Neutrophil (primary cell): ENCODE data around the gene PAX5.

Experiments used
- H3K27ac ChIP-seq: fragments of 200-600 bp; sonication (generic); 2 replicates; pipeline ENCODE4 v1.5.1; 2016; ENCODE audit warnings: mild to moderate bottlenecking, moderate library complexity
- H3K27me3 ChIP-seq: fragments of 200-600 bp; sonication (generic); 2 replicates; pipeline ENCODE4 v1.6.0; 2016; ENCODE audit warnings: mild to moderate bottlenecking
- H3K36me3 ChIP-seq: fragments of 200-600 bp; sonication (generic); 2 replicates; pipeline ENCODE4 v1.5.1; 2017
- H3K4me1 ChIP-seq, 2 experiments: fragments of 200-600 bp in 1 of 2; sonication (generic) in 1 of 2; 1 replicate in 1 of 2; 2 replicates in 1 of 2; pipeline versions ENCODE4 v1.5.1 to v1.6.1; 2013 to 2016; ENCODE audit warnings: low read depth in 1 of 2, low read length in 1 of 2, mild to moderate bottlenecking in 1 of 2, moderate library complexity in 1 of 2; ENCODE audit not compliant: control insufficient read depth in 1 of 2, insufficient read depth in 1 of 2
- H3K4me3 ChIP-seq, 2 experiments: fragments of 200-600 bp in 1 of 2; sonication (generic) in 1 of 2; 1 replicate in 1 of 2; 2 replicates in 1 of 2; pipeline ENCODE4 v1.5.1; 2013 to 2016; ENCODE audit warnings: low read depth in 1 of 2, low read length in 1 of 2, mild to moderate bottlenecking in 1 of 2, moderate library complexity in 1 of 2
- H3K9me3 ChIP-seq: fragments of 200-600 bp; sonication (generic); 2 replicates; pipeline ENCODE4 v1.5.1; 2016
- CTCF ChIP-seq: fragments of 200-600 bp; sonication (generic); IDR thresholded peaks from 2 replicates; pipeline ENCODE4 v1.5.1; 2016; ENCODE audit warnings: antibody characterized with exemption

The PAX5 gene

GRCh38 chr9:36962691-36963090 is 71.4 kb downstream of the PAX5 start:
- H3K4me3 ChIP-seq: no peak overlapping the region
- H3K27ac ChIP-seq: no peak overlapping the region
- H3K4me1 ChIP-seq: no peaks in the 10 kb centered on the region
- TF ChIP-seq CTCF: no peak
- H3K36me3 ChIP-seq: no peaks in the 10 kb centered on the region
- peaks cover 15% of the 10 kb centered on the region for H3K27me3 ChIP-seq
- no peaks in the 10 kb centered on the region for H3K9me3 ChIP-seq

- H3K27ac ChIP-seq: no peak overlapping the region
- H3K4me1 ChIP-seq: no peaks in the 10 kb centered on the region
- H3K4me3 ChIP-seq: no peak overlapping the region
- TF ChIP-seq CTCF: no peak
- no peaks in the 10 kb centered on the region for H3K36me3 ChIP-seq
- no peaks in the 10 kb centered on the region for H3K9me3 ChIP-seq
- H3K27me3 ChIP-seq: peaks cover 25% of the 10 kb centered on the region
These were observed 72.3 kb downstream of the PAX5 start for GRCh38 chr9:36961561-36962325.

DNA sequence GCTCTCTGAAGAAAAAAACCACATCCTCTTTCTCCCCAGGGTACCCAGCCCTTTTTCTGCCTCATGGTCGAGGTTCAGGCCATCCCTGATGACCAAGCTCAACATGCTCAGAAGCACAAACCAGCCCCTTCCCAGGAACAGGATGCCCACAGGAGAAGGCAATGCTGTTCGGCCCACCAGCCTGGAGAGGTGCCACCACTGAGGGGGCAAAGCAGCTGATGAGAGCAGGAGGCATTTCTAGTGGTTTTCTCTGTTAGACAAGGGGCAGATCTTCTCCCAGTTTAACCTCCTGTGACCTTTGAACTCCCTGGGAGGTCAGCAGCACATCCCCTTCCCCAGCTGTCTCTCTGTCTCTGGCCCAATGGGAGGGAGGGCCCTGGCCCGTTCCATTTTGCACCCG is 73.0 kb downstream of the PAX5 start:
- Histone ChIP-seq H3K27me3 (peaks cover 32% of the 10 kb centered on the region), H3K27ac (no peak overlapping the region), H3K4me3 (no peak overlapping the region), H3K36me3 (no peaks in the 10 kb centered on the region), H3K4me1 (no peaks in the 10 kb centered on the region), H3K9me3 (no peaks in the 10 kb centered on the region)
- no peak for TF ChIP-seq CTCF

GRCh38 chr9:36960575-36960955 is 73.5 kb downstream of the PAX5 start:
- TF ChIP-seq CTCF: no peak
- H3K9me3 ChIP-seq: no peaks in the 10 kb centered on the region
- no peak overlapping the region for H3K4me3 ChIP-seq
- no peak overlapping the region for H3K27ac ChIP-seq
- H3K36me3 ChIP-seq: no peaks in the 10 kb centered on the region
- H3K27me3 ChIP-seq: peaks cover 35% of the 10 kb centered on the region
- no peaks in the 10 kb centered on the region for H3K4me1 ChIP-seq

DNA sequence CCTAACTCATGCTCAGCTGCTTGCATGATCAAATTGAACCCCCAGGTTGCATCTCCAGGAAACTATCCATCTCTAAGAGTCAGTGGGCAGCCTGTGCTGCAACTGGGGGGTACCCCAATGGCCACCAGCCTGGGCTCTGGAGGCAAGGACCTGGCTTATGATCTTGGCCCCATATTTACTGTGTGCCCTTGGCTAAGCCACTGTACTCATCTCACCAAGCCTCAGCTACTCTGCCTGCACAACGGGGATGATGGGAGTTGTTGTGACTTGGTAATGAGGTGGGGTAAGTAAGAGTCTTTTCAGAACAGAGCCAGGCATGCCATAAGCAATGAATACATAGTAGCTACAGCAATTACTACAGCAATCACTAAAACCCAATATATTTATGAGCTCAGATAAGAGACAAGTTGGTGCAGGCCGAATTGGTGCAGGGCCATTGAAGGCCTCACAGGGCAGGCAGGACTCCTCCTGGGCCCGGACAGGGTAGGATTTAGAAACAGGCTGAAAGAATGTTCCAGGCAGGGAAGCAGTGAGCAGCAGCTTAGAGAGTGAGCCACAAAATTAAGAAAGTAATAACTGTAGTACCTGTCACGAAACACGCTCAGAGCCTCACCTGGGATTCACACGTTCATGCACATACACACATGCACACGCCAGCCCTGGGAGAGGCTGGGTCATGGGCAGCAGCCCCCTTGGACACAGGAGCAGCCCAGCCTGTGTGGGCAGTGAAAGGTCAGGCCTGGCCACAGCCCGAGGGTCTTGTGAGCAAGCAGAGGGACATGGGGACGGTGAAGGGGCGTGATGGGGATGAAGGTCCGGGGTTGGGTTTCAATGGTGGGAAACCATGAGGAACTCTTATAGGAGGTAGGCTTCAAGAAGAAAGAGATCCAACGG is 74.1 kb downstream of the PAX5 start:
- peaks cover 41% of the 10 kb centered on the region for H3K27me3 ChIP-seq
- no peak overlapping the region for H3K4me3 ChIP-seq
- TF ChIP-seq CTCF: no peak
- no peaks in the 10 kb centered on the region for H3K4me1 ChIP-seq
- no peaks in the 10 kb centered on the region for H3K9me3 ChIP-seq
- no peak overlapping the region for H3K27ac ChIP-seq
- no peaks in the 10 kb centered on the region for H3K36me3 ChIP-seq
